Measurements from ENCODE around the gene SELENOW. TPM values are rescaled to one million over a fixed set of nuclear protein-coding genes. Genes with fewer than 3 reads are reported as not detected.

SELENOW gene
- polyA plus RNA-seq, 1 experiment = 293 TPM

GRCh38 chr19:47754206-47755064 lies 24.1 kb upstream of the SELENOW start:
- no peak for TF ChIP-seq CTCF (IDR thresholded peaks at IDR 0.05; ENCODE audit: insufficient read depth, low read depth, low read length)
- ChIA-PET CTCF (interaction anchor here (2.8 kb wide), 1 partner anchor 11 kb away, joined by 15 read pairs; no protein-coding TSS in a partner anchor), POLR2A (no interaction called here)
- no peak for DNase-seq (ENCODE audit: low read depth)
- peaks cover 54% of the 10 kb centered on the region for H3K36me3 ChIP-seq (ENCODE audit: control insufficient read depth, insufficient read depth, low read length)
- no peak overlapping the region for H3K4me3 ChIP-seq (ENCODE audit: low read depth, low read length)
- H3K27me3 ChIP-seq (ENCODE audit: control insufficient read depth, insufficient read depth, low read length) = no peaks in the 10 kb centered on the region

GRCh38 chr19:47755065-47755761 lies 23.3 kb upstream of the SELENOW start:
- TF ChIP-seq CTCF (IDR thresholded peaks at IDR 0.05; ENCODE audit: insufficient read depth, low read depth, low read length) = no peak
- ChIA-PET POLR2A (no interaction called here), CTCF (interaction anchor here (1.2 to 2.8 kb wide), 2 partner anchors 10 to 48 kb away, joined by 3 to 15 read pairs; no protein-coding TSS in a partner anchor)
- Histone ChIP-seq H3K36me3 (ENCODE audit: control insufficient read depth, insufficient read depth, low read length) (peaks cover 52% of the 10 kb centered on the region), H3K4me3 (ENCODE audit: low read depth, low read length) (no peak overlapping the region), H3K27me3 (ENCODE audit: control insufficient read depth, insufficient read depth, low read length) (no peaks in the 10 kb centered on the region)
- DNase-seq (ENCODE audit: low read depth) = no peak

GRCh38 chr19:47755762-47756626 lies 22.5 kb upstream of the SELENOW start:
- no peak overlapping the region for H3K4me3 ChIP-seq (ENCODE audit: low read depth, low read length)
- no peaks in the 10 kb centered on the region for H3K27me3 ChIP-seq (ENCODE audit: control insufficient read depth, insufficient read depth, low read length)
- POLR2A ChIA-PET = no interaction called here
- peaks cover 45% of the 10 kb centered on the region for H3K36me3 ChIP-seq (ENCODE audit: control insufficient read depth, insufficient read depth, low read length)
- TF ChIP-seq CTCF (IDR thresholded peaks at IDR 0.05; ENCODE audit: insufficient read depth, low read depth, low read length) = no peak
- no peak for DNase-seq (ENCODE audit: low read depth)
- CTCF ChIA-PET = interaction anchor here (0.6 to 2.8 kb wide), 3 partner anchors 9 to 49 kb away, joined by 3 to 15 read pairs (median 3); no protein-coding TSS in a partner anchor

- no peak for DNase-seq (ENCODE audit: low read depth)
- CTCF ChIA-PET = interaction anchor here (0.7 to 2.8 kb wide), 2 partner anchors 9 to 285 kb away, joined by 5 to 15 read pairs; partner anchors contain the start of gene SLC8A2
- POLR2A ChIA-PET = no interaction called here
- Histone ChIP-seq H3K4me3 (ENCODE audit: low read depth, low read length) (no peak overlapping the region), H3K36me3 (ENCODE audit: control insufficient read depth, insufficient read depth, low read length) (peaks cover 39% of the 10 kb centered on the region), H3K27me3 (ENCODE audit: control insufficient read depth, insufficient read depth, low read length) (no peaks in the 10 kb centered on the region)
- TF ChIP-seq CTCF (IDR thresholded peaks at IDR 0.05; ENCODE audit: insufficient read depth, low read depth, low read length) = no peak
Observed at GRCh38 chr19:47756627-47756929, 21.9 kb upstream of the SELENOW start.
